GM21619 (cell line): ENCODE measurements around the gene OR6V1.
"Not testable (repeated sequence)": the region's sequence is repeated elsewhere in the genome, so short reads cannot be mapped to it uniquely, and the experiment has no call there.

Experiments used
- ATAC-seq: cut with Tn5 transposase; IDR thresholded peaks from one replicate; pipeline ENCODE4 v1.9.1; 2021; ENCODE audit not compliant: unreplicated experiment

Gene OR6V1

GRCh38 chr7:143042159-143042789, 9.9 kb upstream of the OR6V1 start:
- no peak for ATAC-seq

GRCh38 chr7:143042790-143043271, 9.3 kb upstream of the OR6V1 start:
- ATAC-seq: no peak

GRCh38 chr7:143043391-143043790, 8.8 kb upstream of the OR6V1 start:
- ATAC-seq: no peak

- no peak for ATAC-seq
These were observed 5.7 kb upstream of the OR6V1 start for GRCh38 chr7:143046426-143046851.

GRCh38 chr7:143047326-143047725, 4.8 kb upstream of the OR6V1 start:
- no peak for ATAC-seq

- no peak for ATAC-seq
These were observed 3.3 kb upstream of the OR6V1 start for GRCh38 chr7:143048827-143049226.

- no peak for ATAC-seq
These were observed 2.8 kb upstream of the OR6V1 start for GRCh38 chr7:143049362-143049761.

- no peak for ATAC-seq
These were observed 1.2 kb upstream of the OR6V1 start for GRCh38 chr7:143050931-143051330.

- ATAC-seq: no peak
These were observed 2.5 kb downstream of the OR6V1 start for GRCh38 chr7:143054621-143055020.

GRCh38 chr7:143055754-143056153, 3.6 kb downstream of the OR6V1 start:
- no peak for ATAC-seq

- ATAC-seq: no peak
These were observed 11.6 kb downstream of the OR6V1 start for GRCh38 chr7:143063741-143064140.

GRCh38 chr7:143068446-143068845, 16.3 kb downstream of the OR6V1 start:
- ATAC-seq: no peak

GRCh38 chr7:143069912-143070500, 17.9 kb downstream of the OR6V1 start:
- no peak for ATAC-seq

GRCh38 chr7:143073556-143073955, 21.4 kb downstream of the OR6V1 start:
- ATAC-seq: no peak

- ATAC-seq: no peak
These were observed 22.0 kb downstream of the OR6V1 start for GRCh38 chr7:143074141-143074540.

- ATAC-seq: peak; percentile 62
These were observed 33.0 kb downstream of the OR6V1 start for GRCh38 chr7:143085109-143085508.

GRCh38 chr7:143085610-143086009, 33.5 kb downstream of the OR6V1 start:
- not testable (repeated sequence) for ATAC-seq

- ATAC-seq: not testable (repeated sequence)
These were observed 36.5 kb downstream of the OR6V1 start for GRCh38 chr7:143088549-143089231.

GRCh38 chr7:143096146-143096545, 44.0 kb downstream of the OR6V1 start:
- no peak for ATAC-seq

- ATAC-seq: not testable (repeated sequence)
These were observed 47.4 kb downstream of the OR6V1 start for GRCh38 chr7:143099579-143099978.
